Upper lobe of left lung (tissue), 4 donors: ENCODE results near the gene ENTR1.

Experiments
- POLR2A ChIP-seq, 4 donors: fragments of 450-650 bp; IDR thresholded peaks; one replicate each; pipeline ENCODE4 v1.5.1; 2016 to 2017; ENCODE audit warnings: antibody characterized with exemption in 4 of 4, mild to moderate bottlenecking in 2 of 4
- TF ChIP-seq, protein P1 (sequence below), 6 experiments: fragments of 450-650 bp in 4 of 6; fragments of 200-600 bp in 2 of 6; sonication (generic) in 2 of 6; IDR thresholded peaks; one replicate each; pipeline ENCODE4 v1.5.1; 2016 to 2019; ENCODE audit warnings: antibody characterized with exemption in 6 of 6

DNA sequence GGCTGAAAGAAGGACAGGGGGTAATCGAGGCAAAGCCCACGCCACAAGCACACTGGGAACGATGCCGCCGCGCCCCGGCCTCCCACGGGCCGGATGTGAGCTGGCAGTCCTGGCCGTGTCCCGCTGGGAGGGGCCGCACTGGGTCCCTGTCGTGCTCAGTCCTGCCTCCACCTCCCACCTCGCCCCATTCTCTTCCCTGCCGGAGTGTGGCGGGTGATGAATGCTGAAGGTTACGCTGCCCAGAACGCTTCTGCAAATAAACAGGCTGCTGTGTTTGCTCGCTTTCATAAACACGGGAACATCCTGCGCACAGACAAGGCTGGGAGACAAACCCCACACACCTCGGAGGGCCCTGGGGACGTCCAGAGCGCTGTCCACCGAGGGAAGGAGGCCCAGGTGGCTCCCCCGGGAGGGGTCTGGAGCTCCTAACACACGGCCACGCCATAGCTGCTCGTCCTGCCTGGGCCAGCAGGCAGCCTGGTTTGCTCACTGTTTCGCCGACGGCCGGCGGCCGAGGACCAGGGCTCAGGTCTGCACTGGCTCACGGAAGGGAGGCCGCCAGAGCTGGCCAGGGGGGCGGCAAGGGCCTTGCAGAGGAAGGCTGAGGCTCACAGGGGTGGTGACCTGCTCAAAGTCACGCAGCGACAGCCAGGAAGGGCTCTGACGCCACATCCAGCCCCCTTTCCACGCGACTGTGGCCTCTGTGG is 49.2 kb downstream of the ENTR1 start:
- TF ChIP-seq, protein P1, sequence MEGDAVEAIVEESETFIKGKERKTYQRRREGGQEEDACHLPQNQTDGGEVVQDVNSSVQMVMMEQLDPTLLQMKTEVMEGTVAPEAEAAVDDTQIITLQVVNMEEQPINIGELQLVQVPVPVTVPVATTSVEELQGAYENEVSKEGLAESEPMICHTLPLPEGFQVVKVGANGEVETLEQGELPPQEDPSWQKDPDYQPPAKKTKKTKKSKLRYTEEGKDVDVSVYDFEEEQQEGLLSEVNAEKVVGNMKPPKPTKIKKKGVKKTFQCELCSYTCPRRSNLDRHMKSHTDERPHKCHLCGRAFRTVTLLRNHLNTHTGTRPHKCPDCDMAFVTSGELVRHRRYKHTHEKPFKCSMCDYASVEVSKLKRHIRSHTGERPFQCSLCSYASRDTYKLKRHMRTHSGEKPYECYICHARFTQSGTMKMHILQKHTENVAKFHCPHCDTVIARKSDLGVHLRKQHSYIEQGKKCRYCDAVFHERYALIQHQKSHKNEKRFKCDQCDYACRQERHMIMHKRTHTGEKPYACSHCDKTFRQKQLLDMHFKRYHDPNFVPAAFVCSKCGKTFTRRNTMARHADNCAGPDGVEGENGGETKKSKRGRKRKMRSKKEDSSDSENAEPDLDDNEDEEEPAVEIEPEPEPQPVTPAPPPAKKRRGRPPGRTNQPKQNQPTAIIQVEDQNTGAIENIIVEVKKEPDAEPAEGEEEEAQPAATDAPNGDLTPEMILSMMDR (IDR thresholded peaks at IDR 0.05), result no peak
- no peak for TF ChIP-seq POLR2A (IDR thresholded peaks at IDR 0.05)
